HG02798 (cell line): Measurements from ENCODE around the gene VEGFA.

Experiments
- ATAC-seq: cut with Tn5 transposase; IDR thresholded peaks from one replicate; pipeline ENCODE4 v1.9.1; 2021; ENCODE audit warnings: mild to moderate bottlenecking; ENCODE audit not compliant: unreplicated experiment, poor library complexity

Gene VEGFA

DNA sequence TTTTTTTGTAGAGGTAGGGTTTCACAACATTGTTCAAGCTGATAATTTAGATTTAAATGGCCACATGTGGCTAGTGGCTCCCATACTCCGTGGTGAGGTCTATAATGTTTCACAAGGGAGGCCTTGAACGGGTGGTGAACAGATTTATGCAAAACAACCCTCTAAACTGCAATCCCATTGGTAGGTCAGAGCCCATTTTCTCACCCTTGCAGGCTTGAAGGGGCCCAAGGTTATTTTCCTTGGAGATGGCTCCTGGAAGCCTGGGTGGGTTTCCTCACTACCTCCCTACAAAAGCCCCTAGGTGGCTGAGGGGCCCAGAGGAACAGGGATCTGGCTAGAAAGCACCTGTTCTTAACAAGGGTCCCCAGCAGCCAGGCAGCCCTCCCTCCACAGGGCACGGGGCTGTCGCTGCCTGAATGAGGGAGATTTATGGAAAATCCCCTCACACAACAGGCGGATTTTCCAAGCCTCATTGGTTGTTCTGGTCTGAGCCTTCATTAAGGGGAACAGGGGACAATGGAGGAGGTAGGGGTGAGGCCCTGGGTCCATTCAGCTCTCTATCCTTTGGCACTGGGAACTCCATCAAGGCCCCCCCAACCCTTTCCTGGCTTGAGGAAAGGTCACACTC is 64.6 kb downstream of the VEGFA start:
- ATAC-seq, result no peak

DNA sequence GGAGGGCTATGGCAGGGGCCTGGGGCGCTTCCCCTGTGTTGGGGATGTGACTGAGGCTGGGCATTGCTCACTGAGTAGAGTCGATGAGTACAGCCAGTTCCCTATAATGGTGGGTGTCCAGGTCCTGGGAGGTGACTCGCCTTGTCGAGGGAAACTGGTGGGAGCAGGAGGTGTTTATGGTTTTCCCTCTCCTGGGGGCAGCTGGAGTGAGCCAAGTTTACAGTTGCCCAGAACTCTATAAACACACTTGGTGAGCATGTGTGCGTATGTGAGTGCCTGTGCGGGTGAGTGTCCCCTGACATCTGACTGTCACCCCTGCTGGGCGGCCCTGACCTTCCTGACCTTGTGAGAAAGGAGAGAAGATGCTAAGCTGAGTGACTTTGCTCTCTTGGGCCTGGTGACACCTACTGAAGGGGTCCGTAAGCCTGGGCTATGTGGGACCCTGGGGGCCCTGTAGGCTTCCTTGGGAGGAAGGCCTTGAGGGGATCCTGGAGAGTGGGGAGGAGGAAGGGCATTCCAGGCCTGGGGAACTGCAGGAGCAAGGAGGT is 65.9 kb downstream of the VEGFA start:
- ATAC-seq, result no peak
